H9 (cell line): ENCODE results near the gene ASB8. TPM values are rescaled to one million over a fixed set of nuclear protein-coding genes. Genes with fewer than 3 reads are reported as not detected.

ENCODE experiments used
- DNase-seq: peaks from one replicate; pipeline ENCODE4 v3.0.0-alpha.2; 2017
- H2AFZ ChIP-seq: one replicate; pipeline ENCODE4 v1.6.1; 2013; ENCODE audit warnings: mild to moderate bottlenecking, low read length, control low read depth, moderate library complexity
- H2AK5ac ChIP-seq: 2 replicates; pipeline ENCODE4 v1.6.1; 2013; ENCODE audit warnings: low read length, control low read depth, mixed read lengths; ENCODE audit not compliant: insufficient read length
- H2BK120ac ChIP-seq: one replicate; pipeline ENCODE4 v1.6.1; 2013; ENCODE audit warnings: low read depth, mild to moderate bottlenecking, low read length, control low read depth, inconsistent platforms; ENCODE audit not compliant: poor library complexity, severe bottlenecking
- H2BK12ac ChIP-seq: 2 replicates; pipeline ENCODE4 v1.6.1; 2013; ENCODE audit warnings: low read length, control low read depth, mixed read lengths, low read depth; ENCODE audit not compliant: insufficient read length
- H2BK15ac ChIP-seq: 2 replicates; pipeline ENCODE4 v1.6.1; 2013; ENCODE audit warnings: low read depth, low read length, control low read depth
- H2BK20ac ChIP-seq: one replicate; pipeline ENCODE4 v1.6.1; 2013; ENCODE audit warnings: low read depth, mild to moderate bottlenecking, low read length, control low read depth, inconsistent platforms; ENCODE audit not compliant: poor library complexity, severe bottlenecking
- H2BK5ac ChIP-seq: 2 replicates; pipeline ENCODE4 v1.6.1; 2013; ENCODE audit warnings: low read length, control low read depth, mixed read lengths; ENCODE audit not compliant: insufficient read length
- H3K14ac ChIP-seq: 2 replicates; pipeline ENCODE4 v1.6.1; 2013; ENCODE audit warnings: low read length, control low read depth; ENCODE audit not compliant: insufficient read depth
- H3K18ac ChIP-seq: 2 replicates; pipeline ENCODE4 v1.6.1; 2013; ENCODE audit warnings: low read depth, mild to moderate bottlenecking, mixed read lengths, low read length, control low read depth; ENCODE audit not compliant: insufficient read length
- H3K23ac ChIP-seq: 2 replicates; pipeline ENCODE4 v1.6.1; 2013; ENCODE audit warnings: low read length, control low read depth, mixed read lengths, low read depth; ENCODE audit not compliant: insufficient read length
- H3K23me2 ChIP-seq: 2 replicates; pipeline ENCODE4 v1.6.1; 2013; ENCODE audit warnings: low read depth, mild to moderate bottlenecking, mixed read lengths, low read length, control low read depth; ENCODE audit not compliant: insufficient read length, poor library complexity, severe bottlenecking
- H3K27ac ChIP-seq: 2 replicates; pipeline ENCODE4 v1.5.1; 2013; ENCODE audit warnings: low read length, control low read depth, mixed read lengths, low read depth; ENCODE audit not compliant: insufficient read length
- H3K27me3 ChIP-seq: 2 replicates; pipeline ENCODE4 v1.6.1; 2013; ENCODE audit warnings: low read length, control low read depth, inconsistent platforms; ENCODE audit not compliant: insufficient read depth
- H3K4ac ChIP-seq: 2 replicates; pipeline ENCODE4 v1.6.1; 2013; ENCODE audit warnings: low read depth, mild to moderate bottlenecking, control low read depth, inconsistent platforms, low read length, moderate library complexity
- H3K4me1 ChIP-seq: 2 replicates; pipeline ENCODE4 v1.6.1; 2013; ENCODE audit warnings: low read length, control low read depth, inconsistent platforms; ENCODE audit not compliant: insufficient read depth
- H3K4me2 ChIP-seq: 2 replicates; pipeline ENCODE4 v1.6.1; 2013; ENCODE audit warnings: low read length, control low read depth, mixed read lengths; ENCODE audit not compliant: insufficient read length, insufficient read depth
- H3K56ac ChIP-seq: 2 replicates; pipeline ENCODE4 v1.6.1; 2013; ENCODE audit warnings: low read depth, mild to moderate bottlenecking, mixed read lengths, low read length, control low read depth; ENCODE audit not compliant: insufficient read length
- H3K79me1 ChIP-seq: 2 replicates; pipeline ENCODE4 v1.6.1; 2013; ENCODE audit warnings: low read depth, mild to moderate bottlenecking, moderate library complexity, low read length, control low read depth, inconsistent platforms; ENCODE audit not compliant: insufficient read depth, poor library complexity, severe bottlenecking
- H3K79me2 ChIP-seq: 2 replicates; pipeline ENCODE4 v1.6.1; 2013; ENCODE audit warnings: low read length, control low read depth, inconsistent platforms; ENCODE audit not compliant: insufficient read depth
- H3K9ac ChIP-seq: 2 replicates; pipeline ENCODE4 v1.6.1; 2013; ENCODE audit warnings: low read length, control low read depth, mixed read lengths; ENCODE audit not compliant: insufficient read length; ENCODE audit errors: extremely low read depth
- H3K9me3 ChIP-seq: one replicate; pipeline ENCODE4 v1.6.1; 2013; ENCODE audit warnings: low read depth, low read length, inconsistent platforms; ENCODE audit not compliant: control insufficient read depth
- H3T11ph ChIP-seq: one replicate; pipeline ENCODE4 v1.6.1; 2013; ENCODE audit warnings: mild to moderate bottlenecking, low read length, control low read depth, inconsistent platforms
- H4K20me1 ChIP-seq: one replicate; pipeline ENCODE4 v1.6.1; 2013; ENCODE audit not compliant: control insufficient read depth, insufficient read length, insufficient read depth
- H4K5ac ChIP-seq: 2 replicates; pipeline ENCODE4 v1.6.1; 2013; ENCODE audit warnings: low read depth, mild to moderate bottlenecking, mixed read lengths, low read length, control low read depth; ENCODE audit not compliant: insufficient read length
- H4K8ac ChIP-seq: replicated peaks from 2 replicates; pipeline ENCODE4 v1.6.1; 2013; ENCODE audit warnings: low read length, control low read depth, mixed read lengths, low read depth; ENCODE audit not compliant: insufficient read length
- H4K91ac ChIP-seq: 2 replicates; pipeline ENCODE4 v1.6.1; 2013; ENCODE audit warnings: low read depth, mild to moderate bottlenecking, moderate library complexity, mixed read lengths, low read length, control low read depth; ENCODE audit not compliant: insufficient read length
- H3K27ac Mint-ChIP-seq, 3 experiments: 2 replicates in 2 of 3; 3 replicates in 1 of 3; pipeline ENCODE4 v1.8.0; 2020 to 2021; ENCODE audit warnings: mixed read lengths in 3 of 3, mild to moderate bottlenecking in 1 of 3, moderate library complexity in 1 of 3
- H3K27me3 Mint-ChIP-seq: 2 replicates; pipeline ENCODE4 v1.8.0; 2021; ENCODE audit warnings: low read depth, mild to moderate bottlenecking, moderate library complexity, mixed read lengths
- H3K36me3 Mint-ChIP-seq, 3 experiments: 2 replicates in 2 of 3; 3 replicates in 1 of 3; pipeline ENCODE4 v1.8.0; 2020 to 2021; ENCODE audit warnings: low read depth in 3 of 3, mixed read lengths in 3 of 3; ENCODE audit not compliant: insufficient read depth in 1 of 3
- H3K4me1 Mint-ChIP-seq, 2 experiments: 2 replicates each; pipeline ENCODE4 v1.8.0; 2020; ENCODE audit warnings: mixed read lengths in 2 of 2
- H3K4me3 Mint-ChIP-seq, 2 experiments: 2 replicates in 1 of 2; 3 replicates in 1 of 2; pipeline ENCODE4 v1.8.0; 2020 to 2021; ENCODE audit warnings: mild to moderate bottlenecking in 2 of 2, mixed read lengths in 2 of 2, moderate library complexity in 1 of 2
- H3K9me3 Mint-ChIP-seq, 2 experiments: 2 replicates in 1 of 2; 3 replicates in 1 of 2; pipeline ENCODE4 v1.8.0; 2020; ENCODE audit warnings: mild to moderate bottlenecking in 2 of 2, mixed read lengths in 2 of 2, moderate library complexity in 1 of 2
- CTCF ChIP-seq: fragments of 200-600 bp; sonication (generic); conservative IDR thresholded peaks from 3 replicates; pipeline ENCODE4 v1.8.0; 2021; ENCODE audit warnings: antibody characterized with exemption, mild to moderate bottlenecking
- WGBS: extraction: QIAGEN DNeasy Blood & Tissue Kit; methylation state at CpG from one replicate; pipeline ENCODE4 v1.1.7; 2013; ENCODE audit warnings: missing lambda C conversion rate, low lambda C conversion rate, mixed read lengths; ENCODE audit not compliant: insufficient read length; ENCODE audit errors: extremely low coverage; 5-methylcytosine and 5-hydroxymethylcytosine counted together
- total RNA-seq: library from RNA; stranded (reverse); gene quantifications from 2 replicates; pipeline ENCODE4 v1.2.1, GENCODE V29; 2021

The ASB8 gene
- total RNA-seq, 1 experiment from 2014 or later, result 10.9 TPM

DNA sequence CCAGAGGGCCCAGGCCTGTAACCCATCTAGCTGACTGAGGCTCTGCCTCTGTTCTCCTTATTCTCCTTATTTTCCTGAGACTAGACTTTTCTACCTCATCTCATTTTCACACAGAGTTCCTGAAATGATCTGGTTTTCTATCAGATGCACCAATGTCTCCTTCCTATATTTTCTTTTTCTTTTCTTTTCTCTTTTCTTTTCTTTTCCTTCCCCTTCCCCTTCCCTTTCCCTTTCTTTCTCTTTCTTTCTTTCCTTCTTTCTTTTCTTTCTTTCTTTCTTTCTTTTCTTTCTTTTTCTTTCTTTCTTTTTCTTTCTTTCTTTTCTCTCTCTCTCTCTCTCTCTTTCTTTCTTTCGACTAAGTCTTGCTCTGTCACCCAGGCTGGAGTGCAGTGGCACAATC lies 23.1 kb upstream of the ASB8 start:
- H4K91ac ChIP-seq, result no peak overlapping the region
- no peak overlapping the region for H2BK12ac ChIP-seq
- H3K9ac ChIP-seq, result no peak overlapping the region
- H4K8ac ChIP-seq, result no peak overlapping the region
- no peaks in the 10 kb centered on the region for H3K79me1 ChIP-seq
- Mint-ChIP-seq H3K9me3 (no peaks in the 10 kb centered on the region; a peak in 1 of 5 replicates), H3K27ac (no peak overlapping the region), H3K4me3 (no peak overlapping the region), H3K4me1 (peaks cover 42 to 45% of the 10 kb centered on the region in 2 experiments), H3K27me3 (peaks cover 81% of the 10 kb centered on the region), H3K36me3 (no peaks in the 10 kb centered on the region)
- H4K5ac ChIP-seq, result no peak overlapping the region
- H2AK5ac ChIP-seq, result no peak overlapping the region
- H4K20me1 ChIP-seq, result no peaks in the 10 kb centered on the region
- H3K4ac ChIP-seq, result no peak overlapping the region
- no peak for TF ChIP-seq CTCF
- no peak overlapping the region for H2AFZ ChIP-seq
- no peak overlapping the region for H3T11ph ChIP-seq
- H3K14ac ChIP-seq, result no peak overlapping the region
- H2BK120ac ChIP-seq, result no peak overlapping the region
- H3K9me3 ChIP-seq, result no peaks in the 10 kb centered on the region
- H3K23me2 ChIP-seq, result peaks cover 21% of the 10 kb centered on the region
- H3K23ac ChIP-seq, result no peak overlapping the region
- DNase-seq, result no peak
- no peak overlapping the region for H2BK5ac ChIP-seq
- WGBS, result no CpG with 5 or more reads among the region's 1 CpG
- H3K4me1 ChIP-seq, result peaks cover 7% of the 10 kb centered on the region
- no peak overlapping the region for H3K27ac ChIP-seq
- no peak overlapping the region for H3K4me2 ChIP-seq
- no peak overlapping the region for H2BK20ac ChIP-seq
- no peak overlapping the region for H3K18ac ChIP-seq
- H3K79me2 ChIP-seq, result no peaks in the 10 kb centered on the region
- H3K56ac ChIP-seq, result no peak overlapping the region
- H3K27me3 ChIP-seq, result peaks cover 11% of the 10 kb centered on the region; the same call in 1 of the 2 replicates
- H2BK15ac ChIP-seq, result no peak overlapping the region
